Osteoblast (primary cell): ENCODE results near the gene SNX25. TPM values are rescaled to one million over a fixed set of nuclear protein-coding genes. Genes with fewer than 3 reads are reported as not detected.
"Not testable (repeated sequence)": the region's sequence is repeated elsewhere in the genome, so short reads cannot be mapped to it uniquely, and the experiment has no call there.

Experiments
- DNase-seq: peaks from one replicate; pipeline ENCODE4 v3.0.0; 2011; ENCODE audit warnings: low spot score, mixed read lengths; ENCODE audit not compliant: insufficient read length; ENCODE audit errors: missing footprints
- H2AFZ ChIP-seq: 2 replicates; pipeline ENCODE4 v1.6.0; 2011; ENCODE audit warnings: mild to moderate bottlenecking, low read length
- H3K27ac ChIP-seq: 2 replicates; pipeline ENCODE4 v1.5.1; 2011; ENCODE audit warnings: mild to moderate bottlenecking, low read depth, low read length, moderate library complexity
- H3K27me3 ChIP-seq: 2 replicates; pipeline ENCODE4 v1.6.0; 2012; ENCODE audit warnings: mild to moderate bottlenecking, control low read depth, inconsistent platforms, low read length, moderate library complexity; ENCODE audit not compliant: insufficient read depth
- H3K36me3 ChIP-seq: 2 replicates; pipeline ENCODE4 v1.5.1; 2011; ENCODE audit warnings: mild to moderate bottlenecking, low read length, control low read depth, moderate library complexity; ENCODE audit not compliant: insufficient read depth
- H3K4me1 ChIP-seq: 2 replicates; pipeline ENCODE4 v1.5.1; 2011; ENCODE audit warnings: mild to moderate bottlenecking, low read length, control low read depth, moderate library complexity; ENCODE audit not compliant: insufficient read depth
- H3K4me2 ChIP-seq: 2 replicates; pipeline ENCODE4 v1.6.0; 2011; ENCODE audit warnings: mild to moderate bottlenecking, low read length; ENCODE audit not compliant: insufficient read depth
- H3K4me3 ChIP-seq: fragments of 200-600 bp; sonication (generic); 3 replicates; pipeline ENCODE4 v1.5.1; 2012; ENCODE audit warnings: mild to moderate bottlenecking, low read length, inconsistent platforms; ENCODE audit not compliant: insufficient read depth
- H3K79me2 ChIP-seq: 2 replicates; pipeline ENCODE4 v1.6.0; 2012; ENCODE audit warnings: mild to moderate bottlenecking, low read length, control low read depth, inconsistent platforms; ENCODE audit not compliant: insufficient read depth
- H3K9me3 ChIP-seq: 2 replicates; pipeline ENCODE4 v1.5.1; 2011; ENCODE audit warnings: low read depth, low read length, control low read depth
- H4K20me1 ChIP-seq: 2 replicates; pipeline ENCODE4 v1.6.0; 2012; ENCODE audit warnings: mild to moderate bottlenecking, low read length, control low read depth; ENCODE audit not compliant: insufficient read depth
- total RNA-seq: library from RNA; depleted of rRNA; stranded (reverse); fragments of >200 nt; gene quantifications from 2 replicates; pipeline ENCODE4 v1.2.3, GENCODE V29; 2012
- TF ChIP-seq, protein P1 (sequence below): IDR thresholded peaks from 2 replicates; pipeline ENCODE4 v1.5.1; 2011; ENCODE audit warnings: mild to moderate bottlenecking, low read depth, low read length, moderate library complexity; ENCODE audit errors: extremely low read depth

Gene SNX25
- total RNA-seq, 1 donor: 98.1 TPM

DNA sequence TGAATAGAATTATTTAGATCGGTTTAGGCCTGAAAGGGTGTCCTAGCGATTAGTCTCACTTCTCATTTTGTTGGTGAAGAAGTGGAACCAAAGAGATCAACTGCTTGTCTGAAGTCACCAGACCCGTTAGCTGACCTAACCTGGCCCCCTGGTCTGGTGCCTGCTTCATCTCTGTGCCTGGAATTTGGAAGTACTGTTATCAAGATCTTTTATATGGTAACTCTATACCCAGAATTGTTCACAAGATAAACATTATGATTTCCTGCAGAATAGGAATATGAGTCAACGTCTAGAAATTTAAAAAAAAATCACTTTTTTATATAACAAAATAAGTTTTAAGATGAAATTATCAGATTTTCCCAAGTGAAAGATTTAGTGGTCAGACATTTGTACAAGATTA lies 149.1 kb downstream of the SNX25 start:
- Histone ChIP-seq H4K20me1 (no peaks in the 10 kb centered on the region), H3K79me2 (no peaks in the 10 kb centered on the region), H3K27ac (peak overlapping the region; percentile 96), H3K36me3 (peaks cover 37% of the 10 kb centered on the region), H3K9me3 (no peaks in the 10 kb centered on the region), H2AFZ (no peak overlapping the region), H3K27me3 (no peaks in the 10 kb centered on the region), H3K4me2 (peak overlapping the region; percentile 54), H3K4me3 (no peak overlapping the region), H3K4me1 (peaks cover 30% of the 10 kb centered on the region)
- DNase-seq: peak; percentile 92
- TF ChIP-seq, protein P1, sequence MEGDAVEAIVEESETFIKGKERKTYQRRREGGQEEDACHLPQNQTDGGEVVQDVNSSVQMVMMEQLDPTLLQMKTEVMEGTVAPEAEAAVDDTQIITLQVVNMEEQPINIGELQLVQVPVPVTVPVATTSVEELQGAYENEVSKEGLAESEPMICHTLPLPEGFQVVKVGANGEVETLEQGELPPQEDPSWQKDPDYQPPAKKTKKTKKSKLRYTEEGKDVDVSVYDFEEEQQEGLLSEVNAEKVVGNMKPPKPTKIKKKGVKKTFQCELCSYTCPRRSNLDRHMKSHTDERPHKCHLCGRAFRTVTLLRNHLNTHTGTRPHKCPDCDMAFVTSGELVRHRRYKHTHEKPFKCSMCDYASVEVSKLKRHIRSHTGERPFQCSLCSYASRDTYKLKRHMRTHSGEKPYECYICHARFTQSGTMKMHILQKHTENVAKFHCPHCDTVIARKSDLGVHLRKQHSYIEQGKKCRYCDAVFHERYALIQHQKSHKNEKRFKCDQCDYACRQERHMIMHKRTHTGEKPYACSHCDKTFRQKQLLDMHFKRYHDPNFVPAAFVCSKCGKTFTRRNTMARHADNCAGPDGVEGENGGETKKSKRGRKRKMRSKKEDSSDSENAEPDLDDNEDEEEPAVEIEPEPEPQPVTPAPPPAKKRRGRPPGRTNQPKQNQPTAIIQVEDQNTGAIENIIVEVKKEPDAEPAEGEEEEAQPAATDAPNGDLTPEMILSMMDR: no peak

DNA sequence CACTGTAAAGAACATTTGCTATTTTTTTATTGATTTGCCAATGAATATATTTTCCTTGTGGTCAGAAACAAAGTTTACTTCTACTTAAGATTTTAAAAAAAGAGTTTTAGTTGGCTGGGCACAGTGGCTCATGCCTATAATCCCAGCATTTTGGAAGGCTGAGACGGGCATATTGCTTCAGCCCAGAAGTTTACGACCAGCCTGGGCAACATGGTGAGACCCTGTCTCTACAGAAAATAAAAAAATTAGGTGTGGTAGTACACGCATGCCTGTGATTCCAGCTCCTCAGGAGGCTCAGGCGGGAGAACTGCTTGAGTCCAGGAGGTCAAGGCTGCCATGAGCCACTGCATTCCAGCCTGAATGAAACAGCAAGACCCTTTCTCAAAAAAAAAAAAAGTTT lies 149.6 kb downstream of the SNX25 start:
- DNase-seq: no peak
- H3K79me2 ChIP-seq: no peaks in the 10 kb centered on the region
- no peak overlapping the region for H3K4me3 ChIP-seq
- no peak overlapping the region for H2AFZ ChIP-seq
- TF ChIP-seq, protein P1: no peak
- H3K36me3 ChIP-seq: peaks cover 36% of the 10 kb centered on the region
- H3K9me3 ChIP-seq: no peaks in the 10 kb centered on the region
- peak overlapping the region; percentile 96 for H3K27ac ChIP-seq
- H3K27me3 ChIP-seq: no peaks in the 10 kb centered on the region
- H4K20me1 ChIP-seq: no peaks in the 10 kb centered on the region
- H3K4me2 ChIP-seq: peak overlapping the region; percentile 54
- H3K4me1 ChIP-seq: peaks cover 30% of the 10 kb centered on the region

DNA sequence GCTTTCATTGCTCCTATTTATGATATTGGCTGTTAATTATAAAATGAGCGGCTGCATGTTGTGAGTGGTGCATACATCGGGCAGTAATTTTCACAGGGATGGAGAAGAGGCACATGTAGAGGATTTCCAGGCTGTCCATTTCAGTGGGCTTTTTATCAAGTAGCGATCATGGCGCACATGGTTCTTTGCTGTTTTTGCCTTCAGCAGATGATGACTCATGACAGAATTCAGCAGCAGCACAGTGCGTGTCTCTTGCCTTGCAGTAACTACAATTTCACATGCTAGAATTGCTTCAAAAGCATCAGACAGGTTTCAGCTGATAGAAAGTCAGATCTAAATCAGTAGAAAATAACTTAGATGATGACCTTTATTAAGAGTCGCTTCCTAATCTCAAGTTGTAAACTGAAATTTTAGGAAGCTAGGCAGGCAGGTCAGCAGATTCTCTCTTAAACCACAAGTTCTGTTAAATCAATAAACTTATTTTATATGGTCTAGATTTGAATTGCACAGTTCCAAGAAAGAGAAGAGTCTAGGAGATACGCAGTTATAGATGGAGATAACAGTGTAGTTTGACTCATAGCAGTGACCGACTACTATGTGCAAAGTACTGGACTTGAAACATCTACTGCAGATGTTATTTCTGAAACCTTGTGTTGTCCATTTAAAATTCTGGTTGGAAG lies 150.5 kb downstream of the SNX25 start:
- DNase-seq: no peak
- peaks cover 27% of the 10 kb centered on the region for H3K36me3 ChIP-seq
- no peak overlapping the region for H3K4me3 ChIP-seq
- H4K20me1 ChIP-seq: no peaks in the 10 kb centered on the region
- H3K4me2 ChIP-seq: peak overlapping the region; percentile 19
- H3K4me1 ChIP-seq: peaks cover 30% of the 10 kb centered on the region
- no peaks in the 10 kb centered on the region for H3K79me2 ChIP-seq
- TF ChIP-seq, protein P1: no peak
- no peaks in the 10 kb centered on the region for H3K9me3 ChIP-seq
- H3K27ac ChIP-seq: peak overlapping the region; percentile 96
- no peak overlapping the region for H2AFZ ChIP-seq
- H3K27me3 ChIP-seq: no peaks in the 10 kb centered on the region

DNA sequence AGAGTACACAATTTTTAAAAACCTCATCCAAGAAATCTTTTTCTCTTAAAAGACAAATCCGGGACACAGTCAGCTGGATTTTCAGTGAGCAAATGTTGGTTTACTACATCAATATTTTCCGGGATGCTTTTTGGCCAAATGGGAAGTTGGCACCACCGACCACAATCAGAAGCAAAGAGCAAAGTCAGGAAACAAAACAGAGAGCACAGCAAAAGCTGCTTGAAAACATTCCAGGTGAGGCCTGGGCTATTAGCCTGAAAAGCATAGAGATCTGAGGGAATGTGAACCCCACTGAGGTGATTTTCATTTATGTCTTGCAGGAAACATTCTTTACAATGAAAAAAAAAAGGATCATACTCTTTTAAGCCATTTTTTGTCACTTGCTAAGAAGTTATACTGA lies 152.5 kb downstream of the SNX25 start:
- no peak for DNase-seq
- no peaks in the 10 kb centered on the region for H3K27me3 ChIP-seq
- H3K4me3 ChIP-seq: no peak overlapping the region
- H3K27ac ChIP-seq: no peak overlapping the region
- peaks cover 30% of the 10 kb centered on the region for H3K4me1 ChIP-seq
- H4K20me1 ChIP-seq: no peaks in the 10 kb centered on the region
- no peak overlapping the region for H2AFZ ChIP-seq
- H3K36me3 ChIP-seq: peaks cover 19% of the 10 kb centered on the region
- no peaks in the 10 kb centered on the region for H3K79me2 ChIP-seq
- no peak overlapping the region for H3K4me2 ChIP-seq
- no peaks in the 10 kb centered on the region for H3K9me3 ChIP-seq
- TF ChIP-seq, protein P1: no peak

DNA sequence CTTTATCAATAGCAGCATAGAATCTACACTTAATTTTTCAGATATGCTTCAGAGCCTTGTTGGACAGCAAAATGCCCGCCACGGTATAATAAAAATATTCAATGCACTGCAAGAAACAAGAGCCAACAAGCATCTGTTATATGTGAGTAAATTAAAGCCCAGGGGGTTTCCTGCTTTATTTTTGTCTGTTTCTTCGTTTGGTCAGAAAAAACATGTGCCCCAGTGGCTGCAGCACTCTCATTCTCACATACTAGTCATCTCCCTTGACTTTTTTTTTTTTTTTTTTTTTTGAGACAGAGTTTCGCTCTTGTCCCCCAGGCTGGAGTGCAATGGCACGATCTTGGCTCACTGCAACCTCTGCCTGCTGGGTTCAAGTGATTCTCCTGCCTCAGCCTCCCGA lies 153.2 kb downstream of the SNX25 start:
- DNase-seq, H3K27ac ChIP-seq: not testable (repeated sequence)
- peaks cover 25% of the 10 kb centered on the region for H3K4me1 ChIP-seq

More for the DNA sequence above, 153.2 kb downstream of the SNX25 start:
- H3K79me2 ChIP-seq, H4K20me1 ChIP-seq, H3K4me3 ChIP-seq, H2AFZ ChIP-seq, H3K27me3 ChIP-seq, H3K9me3 ChIP-seq, H3K4me2 ChIP-seq: not testable (repeated sequence)
- peaks cover 12% of the 10 kb centered on the region for H3K36me3 ChIP-seq
